Stimulated activated CD4-positive, alpha-beta T cell treated with anti-CD3 and anti-CD28 coated beads, Interleukin-1b, Interleukin-23, amount 100 ng/mL, for 4 hours (primary cell): ENCODE results near the gene DHX57.
A peak's percentile ranks its signal among the peaks of the same experiment; 100 is the strongest.

ENCODE experiments used
- DNase-seq, 2 donors: peaks; one replicate each; pipeline ENCODE4 v3.0.0-alpha.2; 2020; ENCODE audit warnings: low read depth in 2 of 2

DHX57 gene

GRCh38 chr2:38750011-38750890 lies 125.5 kb downstream of the DHX57 start:
- DNase-seq = peak; percentile 30 to 60

- DNase-seq = no peak
Observed at GRCh38 chr2:38748943-38749804, 126.6 kb downstream of the DHX57 start.

- no peak for DNase-seq
Observed at GRCh38 chr2:38748391-38748790, 127.3 kb downstream of the DHX57 start.

GRCh38 chr2:38747819-38748218 lies 127.9 kb downstream of the DHX57 start:
- DNase-seq = no peak
